ENCODE results near the gene PLEKHF1. TPM values are rescaled to one million over a fixed set of nuclear protein-coding genes. Genes with fewer than 3 reads are reported as not detected.

The PLEKHF1 gene
- total and polyA plus RNA-seq, 2 of the 8 experiments (the other 6 are each of a cell fraction or from before 2014, with no cell fraction given): 11.1 to 18.4 TPM

DNA sequence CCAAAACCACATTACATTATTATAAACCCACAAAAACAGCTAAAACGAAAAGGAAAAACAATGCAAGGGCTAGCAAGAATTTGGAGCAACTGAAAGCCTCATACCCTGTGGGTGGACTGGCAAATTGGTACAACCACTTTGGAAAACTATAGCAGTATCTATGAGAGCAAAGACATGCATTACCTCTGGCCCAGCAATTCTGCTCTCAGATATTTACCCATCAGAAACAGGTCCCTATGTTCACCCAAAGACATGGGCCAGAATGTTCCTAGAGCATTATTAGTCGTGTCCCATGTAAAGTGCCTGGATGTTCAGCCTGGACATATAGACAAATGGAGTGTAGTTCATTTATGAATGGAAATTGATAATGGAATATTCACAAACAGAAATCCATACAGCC is 31.3 kb upstream of the PLEKHF1 start (continued):
- TF ChIP-seq CEBPB (IDR thresholded peaks at IDR 0.05; ENCODE audit: low read depth, low read length) (no peak), CHD1 (IDR thresholded peaks at IDR 0.05; ENCODE audit: low read depth, low read length) (no peak), RXRA (IDR thresholded peaks at IDR 0.05; ENCODE audit: insufficient read depth, low read depth, low read length) (no peak), SP1 (IDR thresholded peaks at IDR 0.05; ENCODE audit: low read depth, low read length) (no peak), POLR2AphosphoS5 (IDR thresholded peaks at IDR 0.05; ENCODE audit: low read depth, low read length) (no peak), ZNF274 (IDR thresholded peaks at IDR 0.05; ENCODE audit: borderline replicate concordance, extremely low read depth, low read length) (no peak)

Data from H1 (cell line).